PC-9 (cell line): ENCODE measurements around the gene DLX4. TPM values are rescaled to one million over a fixed set of nuclear protein-coding genes. Genes with fewer than 3 reads are reported as not detected.

ENCODE experiments used
- BruUV-seq: library from RNA; stranded (reverse); fragments of 400-500 nt; replicated peaks from 2 replicates; lab custom pipeline; 2021; lab: Mats Ljungman, UMichigan
- CTCF ChIA-PET: fragments of 300-600 bp; sonication (Branson Sonifier 250); formaldehyde crosslinking; loops from one replicate; lab custom pipeline; 2022; ENCODE audit warnings: antibody characterized with exemption; lab: Charles Lee
- POLR2A ChIA-PET: fragments of 300-600 bp; sonication (Branson Sonifier 250); formaldehyde crosslinking; loops from one replicate; lab custom pipeline; 2022; ENCODE audit warnings: antibody characterized with exemption; ENCODE audit not compliant: unreplicated experiment; lab: Charles Lee
- DNase-seq, 2 experiments: peaks; one replicate each; pipeline versions ENCODE4 v3.0.0 to v3.0.0-alpha.2; 2015 to 2022; ENCODE audit warnings: mixed read lengths in 1 of 2
- H2AFZ ChIP-seq: fragments of 200-600 bp; sonication (generic); 2 replicates; pipeline ENCODE4 v1.8.1; 2017; ENCODE audit warnings: antibody characterized with exemption
- H3F3A ChIP-seq: fragments of 200-600 bp; sonication (generic); 2 replicates; pipeline ENCODE4 v1.8.1; 2017; ENCODE audit warnings: antibody characterized with exemption, mild to moderate bottlenecking, low read depth; ENCODE audit not compliant: insufficient read depth
- H3K27ac ChIP-seq: fragments of 200-600 bp; sonication (generic); 2 replicates; pipeline ENCODE4 v1.6.1; 2016; ENCODE audit warnings: mixed run types
- H3K27me3 ChIP-seq: fragments of 200-600 bp; sonication (generic); 2 replicates; pipeline ENCODE4 v1.6.1; 2016; ENCODE audit warnings: low read depth, mixed run types; ENCODE audit not compliant: insufficient read depth
- H3K36me3 ChIP-seq: fragments of 200-600 bp; sonication (generic); 2 replicates; pipeline ENCODE4 v1.6.1; 2016; ENCODE audit warnings: low read depth, mixed run types
- H3K4me1 ChIP-seq: fragments of 200-600 bp; sonication (generic); replicated peaks from 2 replicates; pipeline ENCODE4 v1.6.1; 2016; ENCODE audit warnings: mixed run types; ENCODE audit not compliant: insufficient read depth
- H3K4me2 ChIP-seq: fragments of 200-600 bp; sonication (generic); 2 replicates; pipeline ENCODE4 v1.6.1; 2017; ENCODE audit warnings: mixed run types
- H3K4me3 ChIP-seq: fragments of 200-600 bp; sonication (generic); 2 replicates; pipeline ENCODE4 v1.6.1; 2016; ENCODE audit warnings: mixed run types
- H3K79me2 ChIP-seq: fragments of 200-600 bp; sonication (generic); 2 replicates; pipeline ENCODE4 v1.6.1; 2017; ENCODE audit warnings: low read depth, mixed run types
- H3K9me2 ChIP-seq: fragments of 200-600 bp; sonication (generic); 2 replicates; pipeline ENCODE4 v1.8.1; 2017; ENCODE audit warnings: mild to moderate bottlenecking; ENCODE audit not compliant: insufficient read depth
- H3K9me3 ChIP-seq: fragments of 200-600 bp; sonication (generic); 2 replicates; pipeline ENCODE4 v1.8.1; 2016; ENCODE audit warnings: low read depth; ENCODE audit not compliant: insufficient read depth
- H4K20me1 ChIP-seq: fragments of 200-600 bp; sonication (generic); 2 replicates; pipeline ENCODE4 v1.8.1; 2017; ENCODE audit not compliant: insufficient read depth
- CTCF ChIP-seq: fragments of 200-600 bp; sonication (generic); conservative IDR thresholded peaks from 2 replicates; pipeline ENCODE4 v1.6.1; 2017; ENCODE audit warnings: mixed run types, antibody characterized with exemption, mild to moderate bottlenecking, moderate library complexity
- EZH2 ChIP-seq: fragments of 200-600 bp; sonication (generic); IDR thresholded peaks from 2 replicates; pipeline ENCODE4 v1.8.0; 2017; ENCODE audit warnings: antibody characterized with exemption, low read depth
- intact Hi-C: fragments of 100-400 bp; cut with micrococcal nuclease; formaldehyde crosslinking; loops from one replicate; pipeline ENCODE4 v1.10.0; 2022; ENCODE audit not compliant: unreplicated experiment
- total RNA-seq: library from RNA; stranded (reverse); gene quantifications from 2 replicates; pipeline ENCODE4 v1.2.3, GENCODE V29; 2021

Gene DLX4
- total RNA-seq, 1 experiment from 2014 or later: 8.8 TPM

GRCh38 chr17:49977463-49978389 is 8.7 kb downstream of the DLX4 start:
- H3F3A ChIP-seq: 0 out of 2 replicates have a peak, but pooled peaks cover 4% of the 10 kb centered on the region
- no TSS peak for BruUV-seq
- no peaks in the 10 kb centered on the region for H3K9me3 ChIP-seq
- DNase-seq: no peak
- H3K27ac ChIP-seq: no peak overlapping the region
- H3K4me3 ChIP-seq: no peak overlapping the region
- H3K4me1 ChIP-seq: peaks cover 10% of the 10 kb centered on the region; the same call in 1 of the 2 replicates
- H3K36me3 ChIP-seq: no peaks in the 10 kb centered on the region
- H4K20me1 ChIP-seq: no peaks in the 10 kb centered on the region
- intact Hi-C loops: no loop called here
- peaks cover 11% of the 10 kb centered on the region for H3K27me3 ChIP-seq
- CTCF ChIA-PET: no interaction called here
- H3K9me2 ChIP-seq: no peaks in the 10 kb centered on the region
- POLR2A ChIA-PET: interaction anchor here (0.6 kb wide), 1 partner anchor 14 kb away, joined by 5 read pairs; no protein-coding TSS in a partner anchor
- H3K79me2 ChIP-seq: no peaks in the 10 kb centered on the region
- TF ChIP-seq CTCF (no peak), EZH2 (no peak)
- no peak overlapping the region for H2AFZ ChIP-seq
- no peak overlapping the region for H3K4me2 ChIP-seq

- Histone ChIP-seq H4K20me1 (no peaks in the 10 kb centered on the region), H3K36me3 (no peaks in the 10 kb centered on the region), H3K9me2 (no peaks in the 10 kb centered on the region), H2AFZ (no peak overlapping the region), H3K27ac (no peak overlapping the region), H3K4me2 (no peak overlapping the region), H3K27me3 (peaks cover 4% of the 10 kb centered on the region; the same call in 1 of the 2 replicates), H3K4me3 (no peak overlapping the region), H3K79me2 (no peaks in the 10 kb centered on the region), H3F3A (0 out of 2 replicates have a peak, but pooled peaks cover 4% of the 10 kb centered on the region), H3K4me1 (peaks cover 10% of the 10 kb centered on the region; the same call in 1 of the 2 replicates), H3K9me3 (no peaks in the 10 kb centered on the region)
- intact Hi-C loops: no loop called here
- CTCF ChIA-PET: interaction anchor here (0.6 kb wide), 1 partner anchor 37 kb away, joined by 5 read pairs; no protein-coding TSS in a partner anchor
- no peak for DNase-seq
- no TSS peak for BruUV-seq
- POLR2A ChIA-PET: no interaction called here
- TF ChIP-seq EZH2: no peak
- no peak for TF ChIP-seq CTCF
Observed at GRCh38 chr17:49978501-49978900, 9.5 kb downstream of the DLX4 start.

- Histone ChIP-seq H4K20me1 (no peaks in the 10 kb centered on the region), H2AFZ (no peak overlapping the region), H3K27ac (no peak overlapping the region), H3K9me3 (no peaks in the 10 kb centered on the region), H3K9me2 (no peaks in the 10 kb centered on the region), H3K4me1 (peaks cover 10% of the 10 kb centered on the region; the same call in 1 of the 2 replicates), H3K36me3 (no peaks in the 10 kb centered on the region), H3K4me2 (no peak overlapping the region), H3K79me2 (no peaks in the 10 kb centered on the region), H3F3A (no peaks in the 10 kb centered on the region), H3K27me3 (no peaks in the 10 kb centered on the region; the same call in 1 of the 2 replicates), H3K4me3 (no peak overlapping the region)
- BruUV-seq: no TSS peak
- intact Hi-C loops: no loop called here
- ChIA-PET CTCF (no interaction called here), POLR2A (no interaction called here)
- no peak for DNase-seq
- TF ChIP-seq EZH2: no peak
Observed at GRCh38 chr17:49979748-49980479, 10.9 kb downstream of the DLX4 start.
